Measurements from ENCODE around the gene CYSTM1.

The CYSTM1 gene

DNA sequence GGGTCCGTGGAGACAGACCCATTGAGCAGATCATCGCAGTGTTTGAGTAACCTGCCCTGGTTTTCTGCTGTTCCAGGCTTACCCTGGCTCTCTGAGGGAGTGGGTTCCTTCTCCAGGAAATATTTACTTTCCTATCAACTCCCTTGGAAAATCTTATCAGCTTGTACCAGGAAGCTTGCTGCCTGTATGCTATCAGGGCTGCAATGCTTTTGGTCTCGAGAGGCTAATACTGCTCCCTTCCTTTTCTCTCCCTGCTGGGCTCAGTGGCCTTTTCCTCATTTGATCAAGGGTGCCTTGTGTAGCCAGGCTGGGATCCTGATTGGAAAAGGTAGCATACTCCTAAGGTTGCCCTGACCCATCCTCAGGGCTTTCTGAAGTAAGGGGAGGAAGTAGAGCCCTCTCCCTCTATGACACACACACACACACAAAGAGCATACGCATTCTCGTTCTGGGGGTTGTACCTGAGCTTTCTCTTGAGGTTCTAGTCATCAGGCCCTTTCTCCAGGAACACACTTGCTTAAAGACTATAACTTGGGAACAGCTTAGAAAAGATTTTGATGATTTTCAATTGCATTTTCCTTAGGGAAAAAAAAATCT, 41.6 kb downstream of the CYSTM1 start:
- Histone ChIP-seq H3K36me3 (ENCODE audit: insufficient read depth, low read length) (no peaks in the 10 kb centered on the region), H3K4me1 (ENCODE audit: control insufficient read depth, insufficient read depth, low read length) (peaks cover 20% of the 10 kb centered on the region), H3K9me3 (replicated peaks; ENCODE audit: low read length) (no peaks in the 10 kb centered on the region), H3K4me3 (ENCODE audit: low read length) (no peak overlapping the region), H3K9ac (ENCODE audit: low read depth, low read length) (no peak overlapping the region), H3K27me3 (ENCODE audit: control insufficient read depth, insufficient read depth, low read length) (peaks cover 54% of the 10 kb centered on the region), H3K4me2 (ENCODE audit: low read length) (no peak overlapping the region)

GRCh38 chr5:140217299-140218026, 42.5 kb downstream of the CYSTM1 start:
- Histone ChIP-seq H3K4me2 (ENCODE audit: low read length) (no peak overlapping the region), H3K9me3 (replicated peaks; ENCODE audit: low read length) (no peaks in the 10 kb centered on the region), H3K36me3 (ENCODE audit: insufficient read depth, low read length) (no peaks in the 10 kb centered on the region), H3K27me3 (ENCODE audit: control insufficient read depth, insufficient read depth, low read length) (peaks cover 54% of the 10 kb centered on the region), H3K4me3 (ENCODE audit: low read length) (no peak overlapping the region), H3K9ac (ENCODE audit: low read depth, low read length) (no peak overlapping the region), H3K4me1 (ENCODE audit: control insufficient read depth, insufficient read depth, low read length) (peaks cover 28% of the 10 kb centered on the region)

DNA sequence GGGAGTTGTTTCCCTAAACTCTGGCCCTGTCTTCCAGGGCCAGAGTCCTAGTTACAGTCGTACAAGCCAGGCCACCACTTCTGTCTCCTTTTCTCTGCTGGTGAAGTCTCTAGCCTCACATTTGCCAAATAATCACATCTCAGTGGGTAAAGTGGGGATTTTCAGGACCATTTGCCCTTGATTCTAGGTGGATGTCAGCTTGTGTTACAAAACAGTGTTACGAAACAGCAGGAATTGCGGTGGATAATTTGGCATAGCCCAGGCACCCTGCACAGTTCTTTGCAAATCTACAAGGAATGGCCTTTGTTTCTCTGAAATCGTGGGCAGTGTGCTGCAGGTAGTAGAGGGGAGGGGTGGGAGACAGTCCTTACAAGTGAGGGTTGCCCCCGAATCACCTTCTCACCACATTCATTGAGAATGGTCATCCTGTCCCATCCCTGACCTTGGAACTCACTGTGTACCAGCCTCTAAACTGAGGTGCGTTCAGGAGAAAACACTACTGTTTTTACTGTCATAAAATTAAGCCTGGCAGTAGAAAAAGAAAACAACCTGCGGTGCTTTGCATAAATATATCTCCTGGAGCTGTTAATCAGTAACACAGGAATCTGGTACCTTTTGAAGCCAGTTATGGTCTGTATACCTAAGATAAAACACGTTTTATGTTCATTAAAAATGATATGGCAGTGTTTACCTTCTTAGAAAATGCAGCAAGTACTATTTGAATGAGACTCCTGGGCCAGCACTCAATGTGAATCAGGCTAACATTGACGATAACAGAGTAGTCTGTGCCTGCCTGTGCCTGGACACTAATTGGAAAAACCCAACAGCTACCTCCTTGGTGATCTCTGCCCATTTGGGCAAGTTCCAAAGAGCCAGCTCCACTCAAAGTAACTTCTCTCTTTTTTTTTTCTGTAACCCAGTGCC, 44.3 kb downstream of the CYSTM1 start:
- Histone ChIP-seq H3K4me3 (ENCODE audit: low read length) (no peak overlapping the region), H3K27me3 (ENCODE audit: control insufficient read depth, insufficient read depth, low read length) (peaks cover 42% of the 10 kb centered on the region), H3K36me3 (ENCODE audit: insufficient read depth, low read length) (no peaks in the 10 kb centered on the region), H3K9ac (ENCODE audit: low read depth, low read length) (no peak overlapping the region), H3K4me2 (ENCODE audit: low read length) (no peak overlapping the region), H3K4me1 (ENCODE audit: control insufficient read depth, insufficient read depth, low read length) (peaks cover 31% of the 10 kb centered on the region), H3K9me3 (replicated peaks; ENCODE audit: low read length) (no peaks in the 10 kb centered on the region)

- Histone ChIP-seq H3K4me3 (ENCODE audit: low read length) (no peak overlapping the region), H3K4me1 (ENCODE audit: control insufficient read depth, insufficient read depth, low read length) (peaks cover 31% of the 10 kb centered on the region)
Measured at GRCh38 chr5:140220032-140220697, 45.2 kb downstream of the CYSTM1 start.

DNA sequence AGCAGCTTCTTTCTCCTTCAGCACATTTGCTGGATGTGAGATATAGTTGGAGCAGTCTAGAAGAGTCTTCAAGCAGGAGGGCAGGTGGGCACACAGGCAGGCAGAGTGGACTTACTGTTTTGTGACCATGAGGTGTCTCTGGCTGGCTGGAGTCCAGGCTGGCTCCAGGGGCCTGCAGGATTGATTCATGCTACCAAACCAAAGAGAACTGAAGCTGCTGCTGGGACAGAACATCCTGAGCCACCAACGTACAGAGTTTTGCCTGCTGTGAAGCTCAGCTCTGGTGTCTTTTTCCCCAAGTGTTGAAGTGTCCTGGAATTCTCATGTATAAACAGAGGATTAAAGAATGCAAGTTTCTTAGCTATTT, 45.7 kb downstream of the CYSTM1 start:
- Histone ChIP-seq H3K9ac (ENCODE audit: low read depth, low read length) (no peak overlapping the region), H3K9me3 (replicated peaks; ENCODE audit: low read length) (no peaks in the 10 kb centered on the region), H3K4me3 (ENCODE audit: low read length) (no peak overlapping the region), H3K4me2 (ENCODE audit: low read length) (no peak overlapping the region), H3K27me3 (ENCODE audit: control insufficient read depth, insufficient read depth, low read length) (peaks cover 36% of the 10 kb centered on the region), H3K4me1 (ENCODE audit: control insufficient read depth, insufficient read depth, low read length) (peaks cover 31% of the 10 kb centered on the region), H3K36me3 (ENCODE audit: insufficient read depth, low read length) (no peaks in the 10 kb centered on the region)

More at GRCh38 chr5:140220032-140220697, 45.2 kb downstream of the CYSTM1 start:
- Histone ChIP-seq H3K36me3 (ENCODE audit: insufficient read depth, low read length) (no peaks in the 10 kb centered on the region), H3K27me3 (ENCODE audit: control insufficient read depth, insufficient read depth, low read length) (peaks cover 37% of the 10 kb centered on the region), H3K4me2 (ENCODE audit: low read length) (no peak overlapping the region), H3K9ac (ENCODE audit: low read depth, low read length) (no peak overlapping the region), H3K9me3 (replicated peaks; ENCODE audit: low read length) (no peaks in the 10 kb centered on the region)

- Histone ChIP-seq H3K4me3 (ENCODE audit: low read length) (peak overlapping the region; percentile 51), H3K4me1 (ENCODE audit: control insufficient read depth, insufficient read depth, low read length) (peaks cover 31% of the 10 kb centered on the region), H3K4me2 (ENCODE audit: low read length) (peak overlapping the region; percentile 76), H3K27me3 (ENCODE audit: control insufficient read depth, insufficient read depth, low read length) (peaks cover 25% of the 10 kb centered on the region), H3K9ac (ENCODE audit: low read depth, low read length) (peak overlapping the region; percentile 24), H3K9me3 (replicated peaks; ENCODE audit: low read length) (no peaks in the 10 kb centered on the region), H3K36me3 (ENCODE audit: insufficient read depth, low read length) (no peaks in the 10 kb centered on the region)
Measured at GRCh38 chr5:140221697-140222223, 46.8 kb downstream of the CYSTM1 start.

DNA sequence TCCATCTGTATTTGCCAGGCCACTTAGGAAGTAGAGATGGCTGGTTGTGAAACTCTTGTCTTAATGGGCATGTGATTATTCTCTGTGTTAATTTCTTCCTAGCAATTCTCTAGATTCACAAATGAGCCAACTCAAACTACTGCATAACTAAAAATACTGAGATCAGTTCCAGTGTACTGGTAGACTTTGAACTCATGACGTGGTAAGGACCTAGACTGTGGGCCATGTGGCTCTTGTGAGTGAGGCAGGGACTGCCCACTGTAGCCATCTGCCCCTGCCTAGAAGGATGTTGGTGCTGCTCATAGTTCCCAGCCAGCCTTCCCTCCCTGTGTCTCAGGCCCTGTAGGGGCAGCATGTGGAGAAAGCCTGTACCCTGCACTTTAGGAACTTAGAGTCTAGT, 47.4 kb downstream of the CYSTM1 start:
- H3K9ac ChIP-seq (ENCODE audit: low read depth, low read length) = no peak overlapping the region
- H3K27me3 ChIP-seq (ENCODE audit: control insufficient read depth, insufficient read depth, low read length) = peaks cover 19% of the 10 kb centered on the region
- peak overlapping the region; percentile 76 for H3K4me2 ChIP-seq (ENCODE audit: low read length)
- H3K4me1 ChIP-seq (ENCODE audit: control insufficient read depth, insufficient read depth, low read length) = peaks cover 31% of the 10 kb centered on the region
- H3K9me3 ChIP-seq (replicated peaks; ENCODE audit: low read length) = no peaks in the 10 kb centered on the region
- peak overlapping the region; percentile 51 for H3K4me3 ChIP-seq (ENCODE audit: low read length)
- no peaks in the 10 kb centered on the region for H3K36me3 ChIP-seq (ENCODE audit: insufficient read depth, low read length)

GRCh38 chr5:140223567-140223966, 48.6 kb downstream of the CYSTM1 start:
- no peak overlapping the region for H3K4me2 ChIP-seq (ENCODE audit: low read length)
- H3K4me3 ChIP-seq (ENCODE audit: low read length) = no peak overlapping the region
- H3K4me1 ChIP-seq (ENCODE audit: control insufficient read depth, insufficient read depth, low read length) = peaks cover 31% of the 10 kb centered on the region
- H3K27me3 ChIP-seq (ENCODE audit: control insufficient read depth, insufficient read depth, low read length) = peaks cover 16% of the 10 kb centered on the region
- H3K36me3 ChIP-seq (ENCODE audit: insufficient read depth, low read length) = no peaks in the 10 kb centered on the region
- H3K9me3 ChIP-seq (replicated peaks; ENCODE audit: low read length) = no peaks in the 10 kb centered on the region
- no peak overlapping the region for H3K9ac ChIP-seq (ENCODE audit: low read depth, low read length)

DNA sequence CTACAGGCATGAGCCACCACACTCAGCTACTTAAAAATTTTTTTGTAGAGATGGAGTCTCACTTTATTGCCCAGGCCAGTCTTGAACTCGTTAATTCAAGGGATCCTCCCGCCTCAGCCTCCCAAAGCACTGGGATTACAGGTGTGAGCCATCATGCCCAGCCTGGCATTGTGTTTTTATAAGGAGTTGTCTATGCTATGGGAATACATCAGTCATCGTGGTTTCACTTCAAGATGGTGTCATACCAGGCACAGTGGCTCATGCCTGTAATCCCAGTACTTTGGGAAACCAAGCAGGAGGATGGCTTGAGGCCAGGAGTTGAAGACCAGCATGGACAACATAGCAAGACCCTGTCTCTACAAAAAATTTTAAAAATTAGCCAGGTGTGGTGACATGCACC, 49.7 kb downstream of the CYSTM1 start:
- H3K9ac ChIP-seq (ENCODE audit: low read depth, low read length) = no peak overlapping the region
- peaks cover 30% of the 10 kb centered on the region for H3K4me1 ChIP-seq (ENCODE audit: control insufficient read depth, insufficient read depth, low read length)
- H3K36me3 ChIP-seq (ENCODE audit: insufficient read depth, low read length) = no peaks in the 10 kb centered on the region
- peaks cover 9% of the 10 kb centered on the region for H3K27me3 ChIP-seq (ENCODE audit: control insufficient read depth, insufficient read depth, low read length)
- H3K4me3 ChIP-seq (ENCODE audit: low read length) = no peak overlapping the region
- H3K4me2 ChIP-seq (ENCODE audit: low read length) = no peak overlapping the region
- no peaks in the 10 kb centered on the region for H3K9me3 ChIP-seq (replicated peaks; ENCODE audit: low read length)

DNA sequence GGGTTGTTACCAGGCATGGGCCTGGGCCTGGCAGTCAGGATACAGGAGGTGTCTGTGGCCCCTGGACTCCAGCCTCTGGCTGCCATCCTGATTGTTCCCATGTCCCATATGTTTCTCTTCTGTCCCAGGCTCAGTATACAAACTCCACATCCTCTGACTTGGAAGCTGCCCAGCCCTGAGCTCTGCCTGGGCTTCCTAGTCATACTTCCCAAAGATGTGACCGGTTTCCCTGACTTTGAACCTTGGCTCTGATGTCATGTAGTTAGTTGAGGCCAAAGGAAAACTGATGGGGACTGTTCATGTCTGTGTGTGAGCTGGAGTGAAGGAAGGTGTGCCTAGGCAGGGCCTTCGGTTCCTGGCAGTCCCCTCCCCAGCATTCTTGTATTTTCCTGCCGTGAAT, 50.4 kb downstream of the CYSTM1 start:
- no peak overlapping the region for H3K4me3 ChIP-seq (ENCODE audit: low read length)
- H3K27me3 ChIP-seq (ENCODE audit: control insufficient read depth, insufficient read depth, low read length) = peaks cover 10% of the 10 kb centered on the region
- H3K4me2 ChIP-seq (ENCODE audit: low read length) = no peak overlapping the region
- H3K4me1 ChIP-seq (ENCODE audit: control insufficient read depth, insufficient read depth, low read length) = peaks cover 22% of the 10 kb centered on the region
- H3K9me3 ChIP-seq (replicated peaks; ENCODE audit: low read length) = no peaks in the 10 kb centered on the region
- H3K9ac ChIP-seq (ENCODE audit: low read depth, low read length) = no peak overlapping the region
- no peaks in the 10 kb centered on the region for H3K36me3 ChIP-seq (ENCODE audit: insufficient read depth, low read length)

DNA sequence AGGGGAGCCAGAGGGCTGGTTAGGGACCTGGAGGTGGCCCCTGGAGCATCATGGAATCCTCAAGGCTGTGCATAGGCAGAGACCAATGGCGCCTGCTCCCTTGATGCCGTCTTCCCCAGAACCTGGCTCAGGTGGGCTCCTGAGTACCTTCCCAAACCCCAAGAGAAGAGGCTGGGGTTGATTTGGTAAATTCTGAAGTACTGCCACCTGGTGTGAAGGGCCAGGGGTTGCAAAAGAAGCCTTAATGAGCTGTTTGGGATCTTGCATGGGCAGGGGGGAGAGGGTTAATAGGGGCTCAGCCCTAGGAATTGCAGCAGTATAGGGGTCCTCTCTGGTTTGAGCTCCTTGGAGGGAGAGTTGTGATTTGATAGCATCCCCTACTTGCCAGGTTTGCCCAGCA, 52.1 kb downstream of the CYSTM1 start:
- no peak overlapping the region for H3K9ac ChIP-seq (ENCODE audit: low read depth, low read length)
- no peaks in the 10 kb centered on the region for H3K36me3 ChIP-seq (ENCODE audit: insufficient read depth, low read length)
- H3K4me2 ChIP-seq (ENCODE audit: low read length) = no peak overlapping the region
- peaks cover 24% of the 10 kb centered on the region for H3K27me3 ChIP-seq (ENCODE audit: control insufficient read depth, insufficient read depth, low read length)
- H3K9me3 ChIP-seq (replicated peaks; ENCODE audit: low read length) = no peaks in the 10 kb centered on the region
- peaks cover 7% of the 10 kb centered on the region for H3K4me1 ChIP-seq (ENCODE audit: control insufficient read depth, insufficient read depth, low read length)
- H3K4me3 ChIP-seq (ENCODE audit: low read length) = no peak overlapping the region
